Fibroblast of peridontal ligament (primary cell): ENCODE data around the gene CACNA1B.
"Not testable (repeated sequence)": the region's sequence is repeated elsewhere in the genome, so short reads cannot be mapped to it uniquely, and the experiment has no call there.

Experiments
- DNase-seq: peaks from one replicate; pipeline ENCODE4 v3.0.0-alpha.2; 2010; ENCODE audit errors: extremely low read depth

CACNA1B gene

DNA sequence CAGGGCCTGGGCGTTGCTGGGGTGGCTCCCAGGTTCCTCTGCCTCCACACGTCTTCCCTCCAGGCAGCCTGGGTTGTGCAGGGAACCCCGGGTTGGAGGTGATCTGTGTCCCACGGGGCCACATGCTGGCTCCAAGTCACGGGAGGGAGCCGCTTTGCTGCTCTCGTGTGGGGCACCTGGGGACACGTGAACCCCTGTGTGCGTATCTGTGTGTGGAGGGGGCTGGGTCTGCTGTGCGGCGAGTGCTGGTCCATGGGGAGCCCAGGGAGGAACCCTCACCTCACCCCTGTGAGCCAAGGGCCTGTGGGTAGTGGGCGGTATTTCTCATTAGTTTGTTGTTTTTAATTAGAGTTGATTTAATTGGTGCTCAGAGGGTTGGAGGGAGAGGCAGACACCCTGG lies 7.5 kb downstream of the CACNA1B start:
- DNase-seq, result not testable (repeated sequence)

GRCh38 chr9:137888621-137889020 lies 11.0 kb downstream of the CACNA1B start:
- DNase-seq, result not testable (repeated sequence)

DNA sequence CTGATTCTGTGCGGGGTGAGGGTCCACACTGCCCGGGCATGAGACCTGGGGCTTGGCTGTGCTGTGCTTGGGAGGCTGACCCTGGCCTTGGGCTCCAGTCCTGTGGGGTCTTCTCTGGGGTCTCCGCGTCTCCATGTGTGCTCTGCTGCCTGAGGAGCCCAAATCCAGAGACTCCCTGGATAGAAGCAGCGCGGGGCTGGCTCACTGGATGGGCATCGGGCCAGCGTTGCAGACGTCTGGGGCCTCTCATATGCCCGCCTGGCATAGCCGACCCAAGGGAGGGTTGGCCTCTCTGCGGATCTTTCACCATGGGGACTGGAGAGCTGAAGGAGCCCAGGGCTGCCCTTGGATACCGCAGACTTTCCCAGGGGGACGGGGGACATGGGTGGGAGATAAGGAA lies 12.4 kb downstream of the CACNA1B start:
- DNase-seq, result not testable (repeated sequence)

GRCh38 chr9:137890768-137891587 lies 13.4 kb downstream of the CACNA1B start:
- DNase-seq, result not testable (repeated sequence)

DNA sequence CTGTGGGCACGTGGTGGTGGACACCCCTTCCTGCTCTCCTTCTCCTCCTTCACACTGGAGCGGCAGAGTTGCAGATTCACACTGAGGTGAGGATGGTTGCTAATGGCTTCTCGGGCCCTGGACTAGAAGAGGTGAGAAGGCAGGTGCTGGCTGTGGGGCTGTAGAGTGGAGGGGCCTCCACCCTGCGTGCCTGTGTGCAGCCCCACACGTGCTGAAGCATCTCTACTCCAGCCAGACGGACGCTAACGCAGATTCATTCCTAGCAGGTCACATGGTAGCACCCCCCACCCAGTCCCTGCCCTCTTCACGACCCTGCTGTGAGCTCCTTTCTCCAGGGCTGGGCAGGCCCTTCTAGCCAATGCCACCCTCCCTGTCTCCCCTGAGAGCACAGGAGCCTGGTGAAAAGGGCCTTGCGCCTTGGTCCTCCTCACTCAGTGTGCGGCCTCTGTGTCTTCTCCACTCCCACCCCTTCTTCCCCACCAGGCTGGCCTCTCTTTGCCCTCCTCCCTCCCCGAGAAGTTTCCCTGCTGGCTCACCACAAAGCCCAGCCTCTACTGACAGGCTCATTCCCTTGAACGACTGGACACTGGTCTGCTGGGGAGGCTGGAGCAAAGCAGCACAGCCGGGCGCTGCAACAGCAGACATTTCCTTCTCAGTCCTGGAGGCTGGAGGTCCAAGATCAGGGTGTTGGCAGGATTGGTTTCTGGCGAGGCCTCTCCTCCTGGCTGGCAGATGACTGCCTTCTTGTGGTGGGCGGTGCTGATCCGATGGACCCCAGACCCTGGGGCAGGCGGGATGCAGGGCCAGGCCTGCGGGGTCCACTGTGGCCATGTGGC lies 14.2 kb downstream of the CACNA1B start:
- no peak for DNase-seq

DNA sequence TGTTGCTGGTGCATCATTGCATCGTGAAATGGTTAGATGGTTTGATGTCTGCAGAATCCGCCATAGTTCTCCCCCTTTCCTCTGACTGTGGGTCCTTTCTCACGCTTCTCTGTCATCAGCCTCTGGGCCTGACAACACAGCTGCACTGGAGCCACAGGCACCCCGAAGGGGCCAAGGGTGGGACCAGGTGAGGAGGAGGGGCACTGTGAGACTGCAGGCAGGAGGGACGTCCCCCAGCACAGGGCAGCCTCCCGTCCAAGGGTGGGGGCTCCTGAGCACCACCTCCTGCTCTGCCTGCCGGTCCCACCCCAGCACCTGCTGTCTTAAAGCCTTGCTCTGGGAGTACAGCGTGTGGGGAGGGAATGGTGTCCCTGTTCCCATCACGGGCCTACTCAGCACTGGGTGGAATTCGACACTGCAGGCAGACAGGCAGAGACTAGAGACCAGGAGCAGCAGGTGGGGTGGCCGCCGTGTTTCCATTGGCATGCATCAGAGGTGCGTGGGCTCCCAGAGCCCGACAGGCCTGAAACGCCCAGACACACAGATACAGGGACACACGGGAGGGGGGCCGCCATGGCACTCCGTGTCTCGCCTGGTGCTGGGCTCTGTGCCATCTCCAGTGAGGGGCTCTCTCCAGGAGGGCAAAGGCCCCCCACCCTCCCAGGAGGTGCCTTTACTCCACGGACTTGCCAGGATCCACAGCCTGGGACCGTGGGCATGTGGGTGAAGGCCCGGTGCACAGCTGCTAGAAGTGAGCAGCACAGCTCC lies 15.0 kb downstream of the CACNA1B start:
- no peak for DNase-seq

DNA sequence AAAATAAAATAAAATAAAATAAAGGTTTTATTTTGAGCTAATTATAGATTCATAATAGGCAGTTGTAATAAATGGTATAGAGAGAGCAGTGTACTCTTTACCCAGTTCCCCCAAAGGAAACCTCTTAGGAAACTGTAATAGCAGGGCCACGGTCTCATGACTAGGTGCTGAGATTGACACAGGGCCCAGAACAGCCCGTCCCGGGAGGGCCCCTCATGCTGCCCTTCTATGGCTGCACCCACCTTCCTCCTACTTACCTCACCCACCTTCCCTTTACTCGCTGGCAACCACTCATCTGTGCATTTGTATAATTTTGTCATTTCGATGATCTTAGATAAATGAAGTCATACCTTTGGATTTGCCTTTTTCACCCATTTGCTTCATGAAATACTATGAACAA lies 16.1 kb downstream of the CACNA1B start:
- DNase-seq, result no peak

DNA sequence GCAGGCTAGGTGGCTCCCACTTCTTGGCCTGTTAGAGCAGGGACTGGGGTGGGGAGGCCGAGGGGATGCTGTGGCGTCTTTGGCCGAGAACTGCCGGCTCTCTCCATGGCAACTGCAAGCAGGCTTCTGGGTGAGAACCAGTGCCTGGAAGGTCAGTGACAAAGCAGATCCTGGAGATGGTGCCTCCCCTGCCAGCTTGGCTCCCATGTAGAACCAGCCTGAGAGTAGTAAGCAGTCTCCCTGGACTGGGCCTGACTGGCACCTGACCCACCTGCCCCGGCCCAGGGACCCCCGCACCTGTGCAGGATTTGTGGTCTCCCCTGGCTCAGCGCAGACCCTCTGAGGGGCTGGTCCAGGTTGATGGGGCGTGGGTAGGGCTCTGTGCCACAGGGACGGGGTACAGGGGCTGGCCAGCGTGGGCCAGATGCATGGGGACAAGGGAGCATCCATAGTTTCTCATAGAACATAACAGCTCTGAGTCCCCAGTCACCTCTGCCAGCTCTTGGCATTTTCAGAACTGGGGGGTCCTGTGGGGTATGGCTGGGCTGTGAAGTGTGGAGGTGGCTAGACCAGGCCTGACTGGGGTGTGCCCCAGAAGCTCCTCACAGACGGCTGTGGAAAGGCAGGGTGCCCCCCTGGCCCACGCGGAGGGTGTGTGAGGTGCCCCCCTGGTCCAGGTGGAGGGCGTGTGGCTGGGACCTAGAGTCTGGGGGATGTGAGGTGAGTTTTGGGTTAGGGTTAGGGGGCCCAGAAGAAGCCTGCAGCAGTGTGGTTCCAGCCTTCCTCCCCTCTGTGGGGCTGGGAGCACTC lies 22.2 kb downstream of the CACNA1B start:
- DNase-seq, result no peak

- DNase-seq, result no peak
Measured at GRCh38 chr9:137900584-137901310, 23.2 kb downstream of the CACNA1B start.

- no peak for DNase-seq
Measured at GRCh38 chr9:137902646-137903045, 25.1 kb downstream of the CACNA1B start.

DNA sequence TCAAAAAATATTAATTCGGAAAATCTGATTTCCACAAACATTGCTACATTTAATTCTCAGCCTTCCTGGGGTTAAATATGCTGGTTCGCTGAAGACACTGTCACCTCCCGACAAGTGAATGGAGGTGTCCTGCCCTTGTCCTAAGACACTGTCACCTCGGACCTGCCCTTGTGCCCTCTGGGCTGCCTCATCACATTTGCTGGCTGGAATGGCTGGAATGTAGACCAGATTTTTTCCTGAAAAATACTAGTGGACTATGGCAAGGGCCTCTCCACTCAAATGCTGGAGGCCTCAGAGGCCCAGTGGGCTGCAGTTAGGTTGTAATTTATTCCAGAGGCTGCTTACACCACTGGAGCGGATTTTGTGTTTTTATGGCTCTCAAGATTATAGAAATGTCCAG lies 28.2 kb downstream of the CACNA1B start:
- no peak for DNase-seq

- DNase-seq, result no peak
Measured at GRCh38 chr9:137907776-137908175, 30.2 kb downstream of the CACNA1B start.

DNA sequence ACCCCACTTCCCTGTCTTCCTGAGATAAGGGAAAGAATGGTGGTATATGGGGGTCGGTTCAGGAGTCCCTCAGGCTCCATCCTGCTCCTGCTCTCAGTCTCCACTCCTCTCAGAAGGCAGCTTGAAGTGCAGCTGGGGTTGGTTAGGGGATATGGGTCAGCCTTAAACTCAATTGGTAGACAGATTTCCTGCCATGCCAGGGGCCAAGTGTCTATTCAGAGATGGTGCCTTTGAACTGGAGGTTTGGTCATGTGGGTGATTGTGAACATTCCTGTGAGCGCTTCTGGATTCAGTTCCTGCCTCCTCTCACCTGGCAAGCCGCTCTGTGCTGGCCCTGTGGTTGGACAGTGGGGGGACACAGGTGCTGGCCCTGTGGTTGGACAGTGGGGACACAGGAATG lies 35.1 kb downstream of the CACNA1B start:
- DNase-seq, result no peak

- DNase-seq, result no peak
Measured at GRCh38 chr9:137913132-137913531, 35.5 kb downstream of the CACNA1B start.

DNA sequence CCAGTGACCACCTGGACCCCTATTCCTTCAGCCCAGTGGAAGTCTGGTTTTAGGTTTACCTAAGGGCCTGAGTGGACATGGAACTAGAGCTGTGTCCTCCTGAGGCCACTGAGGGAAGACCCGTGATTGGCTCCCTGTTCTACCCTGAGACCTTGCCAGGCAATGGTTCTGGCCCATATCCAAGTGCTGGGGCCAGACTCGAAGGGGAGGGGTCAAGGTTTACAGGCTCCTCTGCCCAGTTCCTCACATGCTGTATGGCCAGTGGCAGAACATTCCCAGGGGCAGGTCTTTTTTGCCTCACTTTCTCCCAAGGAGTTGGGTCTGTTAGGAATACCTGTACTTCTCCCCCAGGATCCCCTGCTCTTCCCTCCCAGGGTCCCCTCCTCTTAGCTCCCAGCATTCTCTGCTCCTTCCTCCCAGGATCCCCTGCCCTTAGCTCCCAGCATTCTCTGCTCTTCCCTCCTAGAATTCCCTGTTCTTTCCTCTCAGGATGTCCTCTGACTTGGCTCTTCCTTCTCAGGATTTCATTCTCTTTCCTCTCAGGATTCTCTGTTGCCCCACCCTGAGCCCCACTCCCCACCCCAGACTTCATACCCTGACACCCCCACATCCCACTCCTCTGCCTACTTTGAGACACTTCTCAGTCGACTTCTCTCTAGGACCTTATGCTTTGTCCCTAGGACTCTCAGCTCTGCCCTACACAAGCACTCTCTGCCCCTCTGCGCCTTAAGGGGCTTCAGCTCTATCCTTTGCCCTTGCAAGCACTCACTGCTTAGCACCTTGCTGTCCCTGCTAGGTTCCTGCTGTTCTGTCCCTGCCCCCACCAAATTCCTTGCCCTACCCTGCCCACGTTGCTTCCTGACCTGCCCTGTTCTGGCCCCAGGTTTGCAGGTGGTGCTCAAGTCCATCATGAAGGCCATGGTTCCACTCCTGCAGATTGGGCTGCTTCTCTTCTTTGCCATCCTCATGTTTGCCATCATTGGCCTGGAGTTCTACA lies 36.5 kb downstream of the CACNA1B start:
- no peak for DNase-seq

DNA sequence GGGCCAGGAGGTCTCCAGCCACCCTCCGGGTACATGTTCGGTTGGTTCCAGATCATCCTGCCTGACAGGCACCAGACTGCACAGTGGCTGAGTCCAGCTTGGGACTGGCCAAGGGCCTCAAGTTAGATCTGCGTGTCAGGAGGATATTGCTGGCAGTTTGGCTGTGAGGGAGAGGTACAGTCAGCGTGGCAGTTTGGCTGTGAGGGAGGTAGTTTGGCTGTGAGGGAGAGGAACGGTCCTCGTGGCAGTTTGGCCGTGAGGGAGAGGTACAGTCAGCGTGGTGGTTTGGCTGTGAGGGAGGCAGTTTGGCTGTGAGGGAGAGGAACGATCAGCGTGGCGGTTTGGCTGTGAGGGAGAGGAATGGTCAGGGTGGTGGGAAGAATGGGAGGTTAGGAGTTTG lies 39.0 kb downstream of the CACNA1B start:
- DNase-seq, result no peak

DNA sequence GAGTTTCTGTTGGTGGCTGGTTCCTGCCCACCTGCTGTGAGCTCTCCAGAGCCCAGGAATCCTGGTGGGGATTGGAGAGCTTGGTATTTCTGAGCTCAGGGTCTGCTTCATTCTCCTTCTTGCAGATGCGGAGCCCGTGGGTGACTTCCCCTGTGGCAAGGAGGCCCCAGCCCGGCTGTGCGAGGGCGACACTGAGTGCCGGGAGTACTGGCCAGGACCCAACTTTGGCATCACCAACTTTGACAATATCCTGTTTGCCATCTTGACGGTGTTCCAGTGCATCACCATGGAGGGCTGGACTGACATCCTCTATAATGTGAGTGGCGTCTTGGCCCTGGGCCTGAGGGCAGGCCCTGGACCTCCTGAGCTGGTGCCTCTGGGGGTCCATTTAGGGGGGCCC lies 39.5 kb downstream of the CACNA1B start:
- no peak for DNase-seq

DNA sequence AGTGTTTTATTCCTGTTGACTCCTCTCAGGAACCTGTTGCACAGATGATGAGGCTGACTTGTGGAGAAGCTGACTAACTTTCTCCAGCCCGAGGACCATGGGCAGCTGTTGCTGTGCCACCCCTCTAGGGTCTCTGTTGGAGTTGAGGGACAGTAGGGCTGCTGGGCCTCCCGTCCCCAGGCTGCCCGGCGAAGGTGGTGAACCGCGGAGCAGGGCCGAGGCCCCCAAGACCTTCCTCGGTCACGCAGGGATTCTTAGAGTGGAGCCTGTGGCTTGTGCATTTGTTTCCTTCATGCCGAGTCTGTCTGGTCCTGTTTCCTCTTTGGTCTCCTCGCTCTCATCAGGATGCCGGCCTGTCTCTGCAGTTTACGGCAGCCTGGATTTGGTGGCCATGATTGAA lies 40.2 kb downstream of the CACNA1B start:
- DNase-seq, result no peak

DNA sequence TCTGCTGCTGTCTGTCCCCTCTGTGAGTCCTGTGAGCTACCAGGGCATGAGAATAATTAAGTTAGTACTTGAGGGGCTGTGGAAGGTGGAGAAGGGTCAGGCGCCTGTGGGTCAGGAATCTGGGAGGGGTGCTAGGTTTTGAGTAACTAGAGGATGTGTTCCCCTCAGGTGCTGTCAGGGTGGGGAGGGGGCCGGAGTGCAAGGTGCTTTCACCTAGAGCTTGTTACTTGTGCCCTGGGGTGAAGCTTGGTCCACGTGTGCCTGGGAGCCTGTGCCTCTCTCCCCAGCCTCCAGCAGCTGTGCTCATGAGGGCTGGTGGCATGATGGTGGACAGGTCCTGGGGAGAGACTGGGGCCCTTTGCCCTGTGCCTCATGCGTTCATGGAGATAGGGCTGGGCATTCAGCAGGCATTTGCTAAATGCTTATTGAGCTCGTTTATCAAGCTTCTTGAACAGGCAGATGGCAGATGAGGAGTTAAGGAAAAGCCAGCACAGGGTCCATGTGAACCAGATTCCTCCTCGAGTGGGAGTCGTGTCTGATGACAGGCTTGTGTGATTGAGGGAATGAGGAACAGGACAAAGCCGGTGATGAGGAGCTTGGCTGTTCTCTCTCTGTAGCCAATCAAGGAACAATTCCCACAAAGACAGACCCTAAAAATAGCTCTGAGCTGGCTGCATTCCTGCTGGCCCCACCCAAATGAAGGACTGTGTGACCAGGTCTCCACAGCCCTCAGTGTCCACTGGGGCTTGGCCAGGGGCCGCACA lies 40.9 kb downstream of the CACNA1B start:
- no peak for DNase-seq
